RKO (cell line): Measurements from ENCODE around the gene ZMYND10.

Experiments used
- DNase-seq: peaks from one replicate; pipeline ENCODE4 v3.0.0-alpha.2; 2016; ENCODE audit warnings: low spot score

Gene ZMYND10

DNA sequence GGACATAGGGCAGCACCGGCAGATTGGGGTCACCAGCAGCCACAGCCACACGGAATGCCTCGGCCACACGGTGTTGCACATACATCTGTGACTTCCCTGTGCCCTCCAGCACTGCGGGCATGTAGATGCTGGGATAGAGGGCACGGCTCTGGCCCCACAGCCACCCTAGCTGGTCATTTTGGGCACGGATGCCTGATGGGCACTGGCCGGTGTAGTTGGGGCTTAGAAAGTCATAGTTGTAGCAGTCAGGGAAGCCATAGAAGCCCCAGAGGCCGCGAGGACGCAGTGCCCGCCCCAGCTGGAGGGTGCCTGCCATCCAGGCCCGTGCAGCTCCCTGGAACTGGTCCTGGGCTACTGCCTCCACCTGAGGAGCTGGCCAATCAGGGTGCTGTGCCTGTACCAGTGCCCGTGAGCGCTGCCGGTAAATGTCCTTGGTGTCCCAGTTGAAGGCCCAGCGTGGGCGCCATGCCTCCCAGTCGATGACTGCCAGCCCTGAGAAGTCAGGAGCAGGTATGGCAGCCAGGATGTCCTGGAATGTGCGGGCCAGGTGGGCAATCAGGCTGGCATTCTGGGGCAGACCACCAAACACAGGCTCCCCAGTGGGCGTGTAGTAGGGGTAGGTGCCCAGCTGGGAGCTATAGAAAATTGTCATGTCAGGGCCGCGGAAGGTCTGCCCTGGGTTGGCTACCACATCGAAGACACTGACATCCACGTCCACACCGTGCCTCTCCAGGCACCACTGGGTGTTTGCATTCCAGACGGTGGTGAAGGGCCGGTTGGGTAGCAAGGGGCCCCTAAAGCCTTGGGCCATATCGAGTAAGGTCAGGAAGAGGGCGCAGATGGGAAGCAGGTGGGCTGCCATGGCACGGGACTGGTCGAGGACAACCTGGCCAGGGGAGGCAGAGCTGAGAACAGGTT lies 43.2 kb downstream of the ZMYND10 start:
- no peak for DNase-seq

DNA sequence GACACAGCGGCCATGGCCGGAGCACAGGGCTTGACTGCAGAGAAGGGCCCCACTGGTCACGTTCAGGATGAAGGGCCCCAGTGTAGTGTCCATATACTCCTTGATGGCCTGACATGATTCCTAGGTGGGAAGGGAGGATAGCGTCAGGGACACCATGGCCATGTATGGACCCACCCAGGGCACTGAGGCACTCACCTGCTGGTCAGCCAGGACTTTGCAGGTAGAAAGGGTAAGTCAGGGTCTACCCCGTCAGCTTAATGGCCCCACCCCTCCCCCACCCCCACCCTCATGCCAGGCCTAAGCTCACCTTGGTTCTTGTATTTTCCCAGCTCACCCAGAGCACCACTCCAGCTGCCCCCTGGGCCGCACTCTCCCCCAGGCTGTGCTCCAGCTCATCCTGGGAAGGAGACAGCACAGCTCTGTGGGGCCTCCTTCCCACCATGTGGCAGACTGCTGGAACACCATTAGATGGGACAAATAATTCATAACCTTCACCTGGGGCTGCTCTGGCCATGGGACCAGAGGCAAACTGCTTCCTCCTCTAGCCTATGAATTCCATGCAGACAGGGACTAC lies 44.8 kb downstream of the ZMYND10 start:
- DNase-seq: no peak

DNA sequence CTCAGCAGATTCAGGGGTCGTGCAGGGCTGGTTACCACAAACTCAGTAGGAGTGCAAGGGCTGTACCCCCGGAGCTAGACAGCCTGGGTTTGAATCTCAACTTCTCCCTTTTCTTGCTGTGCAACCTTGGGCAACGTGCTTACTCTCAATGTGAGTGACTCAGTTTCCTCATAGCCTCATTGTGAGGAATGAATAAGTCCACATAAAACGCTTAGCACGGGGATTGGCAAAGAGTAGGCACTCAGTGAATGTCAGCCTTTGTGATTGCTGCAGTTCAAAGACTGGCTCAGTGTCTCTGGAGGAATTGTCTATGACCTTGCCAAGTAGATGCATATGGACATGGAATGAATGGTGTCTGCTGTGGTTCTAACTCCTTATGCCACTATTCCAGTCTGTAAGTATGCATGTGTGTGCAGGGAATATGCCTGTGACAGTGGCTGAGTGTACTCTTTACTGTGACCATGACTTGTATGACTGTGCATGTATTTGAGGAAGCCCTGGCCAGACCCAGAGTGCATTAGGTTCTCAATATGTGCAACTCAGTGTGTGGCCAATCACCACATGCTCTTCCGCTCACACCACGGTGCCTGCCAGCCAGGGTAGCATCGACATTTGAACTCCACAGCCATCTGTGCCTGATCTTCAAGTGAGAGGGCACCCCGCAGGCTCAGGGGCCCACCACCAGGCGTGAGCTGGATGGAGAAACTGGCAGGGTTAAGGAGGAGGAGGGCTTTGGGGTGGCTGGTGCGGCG lies 45.4 kb downstream of the ZMYND10 start:
- peak; percentile 80 for DNase-seq

DNA sequence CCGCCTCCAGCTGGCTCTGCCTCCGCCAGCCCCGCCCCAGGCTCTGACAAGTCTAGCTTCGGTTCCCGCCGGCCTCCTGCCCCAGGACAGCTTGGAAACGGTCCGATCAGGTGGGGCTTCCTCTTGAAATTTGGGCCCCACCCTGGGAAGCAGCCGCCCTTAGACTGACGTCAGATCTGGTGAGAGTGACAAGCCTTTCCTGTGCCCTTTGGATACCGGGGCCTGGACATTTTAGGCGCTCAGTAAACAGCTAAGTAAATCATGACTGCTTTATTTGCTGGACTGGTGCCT lies 45.9 kb downstream of the ZMYND10 start:
- DNase-seq: no peak

DNA sequence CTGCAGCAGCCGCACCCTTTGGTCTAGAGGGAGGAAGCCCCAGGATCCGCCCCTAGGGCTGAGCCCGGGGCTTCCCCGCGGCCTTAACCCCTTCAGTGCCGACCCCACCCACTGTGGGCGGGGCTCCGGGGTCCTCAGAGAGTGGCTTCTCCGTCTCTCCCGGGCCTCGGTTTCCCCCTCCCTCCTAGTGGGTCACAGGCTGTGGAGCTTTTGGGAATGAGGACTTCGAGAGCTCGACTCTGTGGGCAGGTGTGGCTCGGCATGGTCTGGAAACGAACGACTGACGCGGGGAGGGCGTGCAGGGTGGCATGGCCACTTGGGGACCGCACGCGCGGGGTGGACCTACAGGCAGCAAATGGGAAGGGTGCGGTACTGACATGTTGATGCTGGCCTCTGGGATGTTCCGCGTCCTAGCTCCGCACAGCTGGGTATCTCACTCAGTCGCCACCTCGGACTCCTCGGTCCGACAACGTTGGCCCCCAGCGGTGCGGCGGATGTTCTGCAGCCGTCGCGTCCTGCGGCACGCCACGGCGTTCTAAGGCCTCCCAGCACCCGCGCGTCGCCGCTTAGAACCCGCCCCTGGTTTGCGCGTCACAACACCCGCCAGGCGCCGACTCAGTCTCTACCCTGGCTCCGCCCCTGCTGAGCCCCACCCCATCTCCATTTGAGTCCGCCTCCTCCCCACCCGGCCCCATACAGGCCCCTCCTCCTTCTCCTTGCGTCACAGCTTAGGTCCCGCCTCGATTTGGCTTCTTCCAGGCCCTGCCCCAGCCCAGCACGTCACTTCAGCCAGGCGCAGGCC lies 46.5 kb downstream of the ZMYND10 start, which contains the start of the genes HYAL3 and NAA80:
TSS of gene HYAL3 (minus strand) at position 570 of the 802 bp plus-strand sequence. CDS start 3,803 bp downstream, outside the sequence.
TSS of gene NAA80 (minus strand) at position 570 of the 802 bp plus-strand sequence. CDS start 1,942 bp downstream, outside the sequence.
- DNase-seq: peak; percentile 99

DNA sequence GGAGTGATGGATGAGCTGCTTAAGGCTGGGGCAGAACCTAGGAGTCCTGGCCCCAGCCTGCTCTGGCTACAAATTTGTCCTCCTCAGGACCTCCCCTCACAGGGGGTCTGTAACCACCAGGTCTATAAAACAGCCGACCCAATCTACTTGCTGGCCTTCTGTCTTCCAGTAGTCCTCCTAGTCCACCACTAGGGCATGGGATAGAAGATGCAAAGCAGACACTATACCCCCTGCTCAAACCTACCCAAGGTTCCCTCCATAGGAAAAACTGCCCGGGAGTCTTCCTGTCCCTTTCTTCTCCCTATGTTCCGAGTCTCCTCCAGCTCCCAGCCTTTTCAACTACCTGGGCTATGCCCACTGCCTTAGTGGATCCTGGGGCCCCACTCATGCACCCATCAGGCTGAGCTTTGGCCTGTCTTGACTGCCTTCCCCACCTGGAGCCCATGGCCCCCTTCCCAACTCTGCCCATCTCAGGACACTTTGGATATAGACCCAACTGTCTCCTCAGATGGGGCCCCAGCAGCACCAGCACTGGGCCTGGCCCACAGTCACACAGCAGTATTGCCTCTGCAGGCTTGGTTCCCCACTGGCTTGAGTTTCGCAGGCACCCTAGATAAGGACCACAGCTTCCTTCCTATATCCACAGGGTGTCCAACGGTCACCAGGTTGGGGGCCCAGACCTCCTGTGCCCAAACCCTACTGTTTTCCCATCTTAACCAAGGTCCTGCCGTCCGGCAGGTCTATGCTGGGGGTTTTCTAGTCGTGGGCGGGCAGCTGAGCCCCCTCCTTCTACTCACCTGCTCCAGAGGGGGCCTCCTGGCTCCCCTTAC lies 47.4 kb downstream of the ZMYND10 start:
- no peak for DNase-seq

DNA sequence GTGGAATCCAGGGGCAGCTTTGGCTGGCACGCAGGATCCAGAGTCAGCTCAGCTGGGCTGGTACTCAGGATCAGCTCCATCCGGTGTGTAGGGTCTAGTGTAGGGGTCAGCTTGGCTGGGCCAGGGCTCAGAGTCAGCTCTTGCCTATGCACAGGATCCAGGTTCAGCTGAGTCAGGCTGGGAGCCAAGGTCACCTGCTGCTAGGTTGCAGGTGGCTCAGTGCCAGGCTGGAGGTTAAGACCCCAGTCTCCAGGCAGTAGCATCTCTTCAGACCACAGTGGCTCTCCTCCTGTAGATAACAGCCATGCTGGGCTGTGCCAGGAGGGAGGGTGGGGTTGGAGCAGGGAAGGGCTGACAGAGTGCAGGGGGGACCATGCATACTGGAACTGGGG lies 48.2 kb downstream of the ZMYND10 start:
- no peak for DNase-seq

DNA sequence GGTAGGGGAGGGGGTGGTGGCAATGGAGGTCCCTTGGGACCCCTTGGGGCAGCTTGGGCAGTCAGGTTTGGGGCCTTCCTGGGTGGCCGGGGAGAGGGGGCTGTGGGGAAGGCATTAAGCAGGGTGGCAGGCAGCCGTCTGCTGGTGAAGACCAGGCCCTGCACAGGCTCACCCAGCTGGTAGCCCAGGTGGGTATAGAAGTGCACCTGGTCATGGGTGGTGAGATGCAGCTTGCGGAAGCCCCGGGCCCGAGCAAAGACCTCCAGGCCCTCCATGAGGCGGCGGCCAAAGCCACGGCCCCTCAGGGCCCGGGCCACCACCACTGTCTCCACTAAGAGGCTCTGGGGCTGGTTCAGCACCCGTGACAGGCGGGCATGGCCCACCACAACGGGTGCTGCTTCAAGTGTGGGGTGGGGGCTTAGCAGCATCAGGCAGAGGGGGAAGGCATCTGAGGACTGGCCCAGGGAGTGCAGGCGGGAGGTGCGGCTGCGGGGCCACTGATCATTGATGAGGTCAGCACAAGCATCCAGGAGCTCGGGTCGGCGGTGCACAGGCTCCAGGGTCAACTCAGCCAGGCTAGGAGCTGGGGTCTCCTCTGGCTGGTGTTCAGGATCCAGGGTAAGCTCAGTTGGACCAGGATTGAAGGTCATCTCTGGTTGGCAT lies 48.7 kb downstream of the ZMYND10 start:
- no peak for DNase-seq

DNA sequence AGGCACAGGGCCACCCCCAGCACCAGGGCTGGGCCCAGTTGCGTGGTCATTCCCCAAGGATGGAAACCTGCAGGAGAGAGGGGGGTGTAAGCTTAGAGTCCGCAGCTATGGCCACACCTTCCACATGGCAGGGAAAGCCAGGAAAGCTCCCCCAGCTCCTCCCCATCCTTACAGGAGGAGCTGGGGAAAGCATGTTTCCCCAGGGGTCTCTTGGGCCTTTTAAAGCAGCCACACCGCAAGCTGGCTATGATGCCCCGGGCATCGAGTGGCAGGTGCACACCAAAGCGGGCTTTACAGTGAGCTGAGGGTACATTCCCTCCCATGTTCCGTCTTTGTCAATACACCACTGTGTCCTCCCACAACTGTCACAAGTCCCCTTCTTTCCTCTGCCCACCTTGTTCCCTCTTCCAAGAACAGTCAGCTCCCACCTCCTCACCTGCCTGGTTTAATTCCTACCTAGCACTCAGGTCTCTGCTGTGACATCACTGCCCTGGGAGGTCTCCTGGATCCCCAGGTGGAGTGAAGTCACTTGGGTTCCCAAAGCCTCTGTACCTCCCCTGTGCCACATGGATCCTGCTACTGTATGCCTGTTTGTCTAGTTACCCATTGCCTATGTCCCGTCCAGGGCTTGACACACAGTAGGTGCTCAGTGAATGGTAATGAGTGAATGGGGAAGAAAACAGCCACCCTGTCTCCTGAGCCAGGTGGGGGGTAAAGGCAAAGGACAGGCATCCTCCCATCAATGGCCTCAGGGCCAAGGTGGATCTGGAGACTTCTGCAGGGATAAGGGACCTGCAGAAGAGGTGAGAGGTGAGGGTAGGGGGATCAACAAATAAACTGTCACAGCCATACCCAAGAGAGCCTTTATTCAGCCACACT lies 49.7 kb downstream of the ZMYND10 start:
- no peak for DNase-seq

DNA sequence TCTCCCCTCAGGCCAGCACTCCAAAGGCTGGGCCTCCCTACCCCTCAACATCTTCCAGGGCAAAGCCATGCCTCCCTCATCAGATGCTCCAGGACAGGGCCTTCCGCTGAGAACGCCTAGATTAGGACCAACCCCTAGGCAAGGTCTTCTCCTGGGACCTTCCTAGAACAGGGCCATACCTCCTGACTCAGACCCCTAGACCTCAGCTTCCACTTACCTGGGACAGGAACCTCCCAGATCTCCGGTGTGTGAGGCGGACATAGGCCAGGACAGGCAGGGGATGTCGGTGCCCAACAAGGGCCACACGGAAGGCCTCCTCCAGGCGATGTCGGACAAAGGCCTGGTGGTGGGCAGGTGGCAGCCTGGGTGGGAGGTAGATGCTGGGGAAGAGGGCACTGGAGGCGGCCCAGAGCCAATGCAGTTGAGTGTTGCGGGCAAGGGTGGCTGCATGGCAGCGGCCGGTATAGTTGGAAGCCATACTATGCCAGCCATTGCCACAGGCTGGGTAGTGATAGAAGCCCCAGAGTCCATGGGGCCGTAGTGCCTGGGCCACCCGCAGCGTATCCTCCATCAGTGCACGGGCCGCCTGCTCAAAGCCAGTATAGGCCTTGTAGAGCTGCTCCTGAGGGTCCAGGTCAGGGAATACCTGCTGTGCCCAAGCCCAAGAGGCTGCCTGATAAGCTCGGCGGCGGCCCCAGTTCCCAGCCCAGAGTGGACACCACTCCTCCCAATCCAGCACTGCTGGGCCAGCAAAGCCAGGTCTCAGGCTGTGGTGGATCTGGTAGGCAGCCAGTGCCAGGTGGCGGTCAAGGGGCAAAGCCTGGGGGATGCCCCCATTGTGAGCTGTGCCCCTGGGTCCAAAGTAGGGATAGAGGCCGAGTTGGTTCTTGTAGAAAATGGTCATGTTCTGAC lies 50.8 kb downstream of the ZMYND10 start:
- DNase-seq: no peak

DNA sequence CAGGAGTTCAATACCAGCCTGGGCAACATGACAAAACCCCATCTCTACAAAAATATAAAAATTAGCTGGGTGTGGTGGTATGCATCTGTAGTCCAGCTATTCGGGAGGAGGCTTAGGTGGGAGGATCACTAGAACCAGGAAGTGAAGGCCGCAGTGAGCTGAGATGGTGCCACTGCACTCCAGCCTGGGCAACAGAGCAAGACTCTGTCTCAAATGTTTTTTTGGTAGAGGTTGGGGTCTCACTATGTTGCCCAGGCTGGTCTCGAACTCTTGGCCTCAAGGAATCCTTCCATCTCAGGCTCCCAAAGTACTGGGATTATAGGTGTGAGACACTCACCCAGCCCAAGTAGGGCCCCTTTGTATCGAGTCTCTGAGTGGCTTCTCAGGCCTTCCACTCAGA lies 51.4 kb downstream of the ZMYND10 start:
- no peak for DNase-seq

DNA sequence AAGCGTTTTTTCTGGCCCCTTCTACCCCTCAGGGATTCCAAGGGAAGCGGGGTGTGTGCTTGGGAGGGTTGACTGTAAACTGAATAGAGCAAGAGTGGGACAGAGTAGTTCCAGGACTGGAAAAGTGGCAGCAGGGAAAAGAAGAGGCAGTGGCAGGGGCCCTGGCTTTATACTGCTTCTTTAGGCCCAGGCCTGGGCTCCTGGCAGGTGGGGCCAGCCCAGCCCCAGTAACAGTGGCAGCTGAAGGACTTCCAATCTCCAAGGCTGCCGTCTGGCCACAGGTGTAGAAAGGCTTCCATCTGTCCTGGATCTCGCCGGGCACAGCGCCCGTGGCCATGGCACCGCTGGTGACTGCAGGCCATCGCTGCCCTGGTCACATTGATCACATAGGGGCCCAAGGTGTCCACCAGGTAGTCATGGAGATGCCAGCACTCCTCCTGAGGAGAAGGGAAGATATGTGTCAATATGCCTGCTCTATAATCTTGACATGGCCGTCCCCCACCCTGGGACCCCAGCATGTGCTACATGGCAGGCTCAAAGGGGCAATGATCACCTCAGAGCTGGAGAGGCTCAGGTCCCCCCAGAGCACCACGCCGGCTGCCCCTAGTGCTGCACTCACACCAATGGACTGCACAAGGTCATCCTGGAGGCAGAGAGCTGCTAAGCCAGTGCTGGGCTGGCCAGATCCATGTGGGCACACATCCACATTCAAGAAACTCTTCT lies 52.3 kb downstream of the ZMYND10 start:
- no peak for DNase-seq

DNA sequence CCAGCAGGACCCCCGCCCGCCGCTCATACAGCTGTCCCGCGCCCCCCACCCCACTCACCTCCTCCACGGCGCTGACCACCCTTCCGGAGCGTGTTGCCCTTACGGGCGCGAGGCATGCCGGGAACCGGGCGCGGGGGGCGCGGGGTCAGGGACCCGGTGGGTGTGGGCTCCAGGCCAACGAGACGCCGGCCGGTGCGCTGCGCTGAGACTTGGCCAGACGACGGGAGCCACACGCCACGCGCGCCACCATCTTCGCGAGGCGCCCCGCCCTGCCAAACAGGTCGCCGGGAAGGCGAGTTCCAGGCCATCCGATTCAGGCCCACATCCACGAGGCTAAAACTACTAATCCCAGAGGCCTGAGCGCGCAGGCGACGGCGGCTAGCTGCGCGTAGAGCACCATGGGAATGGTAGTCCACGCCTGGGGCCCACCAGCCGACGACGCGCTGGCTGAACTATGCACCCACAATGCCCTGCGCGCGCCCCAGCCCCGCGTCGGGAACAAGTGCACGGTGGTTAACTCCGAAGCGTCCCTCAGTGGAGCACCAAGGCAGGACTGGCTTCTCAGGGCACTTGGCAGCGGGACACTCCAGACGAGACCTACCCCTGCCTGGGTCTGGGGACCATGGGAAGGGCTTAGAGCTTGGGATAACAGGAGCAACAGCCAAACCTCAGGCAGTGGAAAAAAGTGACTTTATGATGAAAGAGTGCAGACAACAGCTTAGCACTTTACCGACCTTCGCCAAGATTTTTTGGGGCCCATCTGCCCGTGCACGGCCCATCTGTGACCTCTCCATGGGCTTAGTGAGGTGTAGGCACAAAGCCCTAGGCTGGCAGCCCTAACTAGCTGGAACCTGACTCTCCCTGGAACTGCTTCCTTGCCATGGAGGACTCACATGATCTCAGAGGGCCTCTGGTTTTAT lies 53.1 kb downstream of the ZMYND10 start, which contains the start of gene IFRD2:
TSS of gene IFRD2 (minus strand) at position 271 of the 920 bp plus-strand sequence. CDS start at position 116, 155 bp downstream.
- peak; percentile 98 for DNase-seq
